K562 (cell line): ENCODE results near the gene AGO3. TPM values are rescaled to one million over a fixed set of nuclear protein-coding genes. Genes with fewer than 3 reads are reported as not detected.

Source experiments
- ATAC-seq: fragments of 200-7000 bp; cut with Tn5 transposase; 3 replicates; pipeline ENCODE4 v1.9.1; 2020; ENCODE audit warnings: moderate library complexity
- BruUV-seq: library from RNA; stranded (reverse); fragments of 400-500 nt; replicated peaks from 2 replicates; lab custom pipeline; 2021; lab: Mats Ljungman, UMichigan
- CTCF ChIA-PET: fragments of 300-600 bp; formaldehyde crosslinking; extraction: SDS; loops from one replicate; lab custom pipeline; 2021; ENCODE audit warnings: low intra/inter-chr PET ratio; lab: Yijun Ruan, JAX
- POLR2A ChIA-PET: fragments of 300-600, 350-650 bp; sonication (Branson Sonifier 250); formaldehyde crosslinking; extraction: SDS; loops from one replicate; lab custom pipeline; 2021; ENCODE audit warnings: antibody characterized with exemption, inconsistent platforms; lab: Yijun Ruan, JAX
- DNase-seq, 4 experiments: peaks; one replicate each; pipeline versions ENCODE4 v3.0.0 to v3.0.0-alpha.2; 2011 to 2018; ENCODE audit warnings: low spot score in 3 of 4, mixed read lengths in 3 of 4; ENCODE audit errors: extremely low read depth in 1 of 4
- FAIRE-seq: peaks from 2 replicates; lab custom pipeline; 2011; peaks lifted over from hg19 to GRCh38; lab: Jason Lieb, UNC
- H2AFZ ChIP-seq: 2 replicates; pipeline ENCODE4 v1.6.0; 2011; ENCODE audit warnings: low read depth, low read length, control low read depth, inconsistent platforms
- H3K27ac ChIP-seq: fragments of 200-600 bp; 3 replicates; pipeline ENCODE4 v1.8.0; 2011; ENCODE audit warnings: low read depth, mild to moderate bottlenecking, control low read depth, inconsistent platforms, low read length, moderate library complexity, mixed read lengths; ENCODE audit errors: extremely low read depth
- H3K27me3 ChIP-seq, 2 experiments: fragments of 300-600 bp in 1 of 2; 2 replicates in 1 of 2; 3 replicates in 1 of 2; pipeline versions ENCODE4 v1.6.0 to v1.8.0; 2011; ENCODE audit warnings: inconsistent platforms in 2 of 2, low read length in 2 of 2, mild to moderate bottlenecking in 1 of 2, mixed read lengths in 1 of 2, moderate library complexity in 1 of 2; ENCODE audit not compliant: control insufficient read depth in 2 of 2, insufficient read depth in 2 of 2
- H3K36me3 ChIP-seq: fragments of 300-600 bp; 3 replicates; pipeline ENCODE4 v1.8.0; 2011; ENCODE audit warnings: mild to moderate bottlenecking, low read length, inconsistent platforms; ENCODE audit not compliant: control insufficient read depth, insufficient read depth
- H3K4me1 ChIP-seq, 2 experiments: fragments of 200-600 bp in 1 of 2; replicated peaks in 1 of 2; 2 replicates in 1 of 2; 3 replicates in 1 of 2; pipeline versions ENCODE4 v1.5.1 to v1.8.0; 2011; ENCODE audit warnings: inconsistent platforms in 2 of 2, low read length in 2 of 2, mild to moderate bottlenecking in 1 of 2, mixed read lengths in 1 of 2, moderate library complexity in 1 of 2; ENCODE audit not compliant: control insufficient read depth in 2 of 2, insufficient read depth in 2 of 2
- H3K4me2 ChIP-seq: 2 replicates; pipeline ENCODE4 v1.6.1; 2011; ENCODE audit warnings: low read length, control low read depth, inconsistent platforms, mixed read lengths; ENCODE audit not compliant: insufficient read depth
- H3K4me3 ChIP-seq: fragments of 200-600 bp; sonication (generic), shearing (Covaris generic); 2 replicates; pipeline ENCODE4 v1.5.1; 2016; ENCODE audit warnings: control low read depth, inconsistent platforms
- H3K79me2 ChIP-seq: fragments of 200-600 bp; 3 replicates; pipeline ENCODE4 v1.8.0; 2011; ENCODE audit warnings: low read length, inconsistent platforms; ENCODE audit not compliant: control insufficient read depth, insufficient read depth
- H3K9ac ChIP-seq, 2 experiments: 2 replicates each; pipeline versions ENCODE4 v1.6.0 to v1.6.1; 2011; ENCODE audit warnings: low read depth in 2 of 2, low read length in 2 of 2, control low read depth in 1 of 2, inconsistent platforms in 1 of 2, mild to moderate bottlenecking in 1 of 2, mixed read lengths in 1 of 2; ENCODE audit not compliant: insufficient read depth in 1 of 2
- H3K9me1 ChIP-seq: one replicate; pipeline ENCODE4 v1.6.0; 2011; ENCODE audit warnings: inconsistent platforms, mild to moderate bottlenecking, low read length, moderate library complexity; ENCODE audit not compliant: control insufficient read depth, insufficient read depth
- H3K9me3 ChIP-seq: replicated peaks from 2 replicates; pipeline ENCODE4 v1.5.1; 2011; ENCODE audit warnings: low read depth, low read length, inconsistent platforms; ENCODE audit not compliant: control insufficient read depth, insufficient read depth
- H4K20me1 ChIP-seq: replicated peaks from 2 replicates; pipeline ENCODE4 v1.6.1; 2011; ENCODE audit warnings: low read length, inconsistent platforms, mixed read lengths; ENCODE audit not compliant: control insufficient read depth, insufficient read depth
- ARID1B ChIP-seq: fragments of 450-650 bp; IDR thresholded peaks from 2 replicates; pipeline ENCODE4 v1.6.1; 2016; ENCODE audit warnings: antibody characterized with exemption, mild to moderate bottlenecking, inconsistent platforms
- BDP1 ChIP-seq: IDR thresholded peaks from 3 replicates; pipeline ENCODE4 v1.6.1; 2011; ENCODE audit not compliant: insufficient read length, insufficient read depth
- CAMTA2 ChIP-seq: fragments of 250-450 bp; sonication (Bioruptor Pico); conservative IDR thresholded peaks from 2 replicates; pipeline ENCODE4 v1.5.1; 2022
- CHD2 ChIP-seq: IDR thresholded peaks from 2 replicates; pipeline ENCODE4 v1.6.1; 2011; ENCODE audit warnings: low read depth, low read length
- RAD21 ChIP-seq, 2 experiments: fragments of 250-450 bp in 1 of 2; fragments of 450-650 bp in 1 of 2; sonication (Bioruptor Pico) in 1 of 2; formaldehyde crosslinking in 1 of 2; IDR thresholded peaks in 1 of 2; conservative IDR thresholded peaks in 1 of 2; 2 replicates each; pipeline versions ENCODE4 v1.4.0 to v1.8.0; 2020 to 2022; ENCODE audit warnings: mild to moderate bottlenecking in 2 of 2, moderate library complexity in 1 of 2
- RBFOX2 ChIP-seq: fragments of 200-400 bp; formaldehyde crosslinking; IDR thresholded peaks from 2 replicates; pipeline ENCODE4 v1.6.1; 2017; ENCODE audit warnings: low read depth, mild to moderate bottlenecking, low read length, moderate library complexity
- ZNF696 ChIP-seq: fragments of 250-450 bp; sonication (Bioruptor Pico); conservative IDR thresholded peaks from 2 replicates; pipeline ENCODE4 v1.4.0; 2020; ENCODE audit warnings: mild to moderate bottlenecking, moderate library complexity
- WGBS: fragments of 100-300 bp; shearing (Covaris generic); methylation state at CpG from one replicate; pipeline ENCODE4 v1.1.6; 2016; ENCODE audit warnings: low coverage, mixed read lengths; ENCODE audit not compliant: insufficient coverage; ENCODE audit errors: missing lambda C conversion rate; 5-methylcytosine and 5-hydroxymethylcytosine counted together
- in situ Hi-C: fragments of 300-500 bp; cut with MboI; formaldehyde crosslinking; loops from 4 replicates; pipeline ENCODE4 v1.15.0; 2018; ENCODE audit warnings: inconsistent platforms, mixed read lengths
- intact Hi-C: fragments of 100-400 bp; cut with micrococcal nuclease; formaldehyde crosslinking; loops from 2 replicates; pipeline ENCODE4 v1.14.2; 2022
- polyA plus RNA-seq, 8 experiments: library from polyadenylated mRNA; depleted of rRNA in 4 of 8; stranded (reverse) in 5 of 8; unstranded in 3 of 8; fragments of >200 nt; fragmentation: Nextera tagmentation in 2 of 8; fragmentation: Illumina TruSeq in 1 of 8; extraction: Ambion mirVana in 2 of 8; extraction: Trizol in 1 of 8; gene quantifications; 2 replicates each; pipeline versions ENCODE4 v1.2.1 to v1.2.3, GENCODE V29; 2011 to 2014; ENCODE audit warnings: inconsistent platforms in 1 of 8, missing spikeins in 1 of 8
- total RNA-seq, 7 experiments: library from RNA; depleted of rRNA in 6 of 7; stranded (reverse); fragments of >200 nt in 6 of 7; fragmentation: Illumina TruSeq in 2 of 7; extraction: Trizol in 2 of 7; gene quantifications; 2 replicates each; pipeline versions ENCODE4 v1.2.1 to v1.2.3, GENCODE V29; 2011 to 2021; ENCODE audit warnings: low replicate concordance in 1 of 7
- TF ChIP-seq, protein P1 (sequence below), 2 experiments: fragments of 450-650 bp; IDR thresholded peaks; 2 replicates each; pipeline ENCODE4 v1.6.1; 2018; ENCODE audit warnings: mild to moderate bottlenecking in 2 of 2, low read depth in 1 of 2; ENCODE audit not compliant: partially characterized antibody in 2 of 2
- TF ChIP-seq, protein P2 (sequence below): fragments of 450-650 bp; conservative IDR thresholded peaks from 2 replicates; pipeline ENCODE4 v1.6.1; 2016; ENCODE audit warnings: missing genetic modification characterization, low read depth, mild to moderate bottlenecking, control low read depth, missing compliant biosample characterization
- TF ChIP-seq, protein P3 (sequence below): fragments of 250-450 bp; sonication (Bioruptor Pico); IDR thresholded peaks from 2 replicates; pipeline ENCODE4 v1.8.0; 2022; ENCODE audit warnings: inconsistent platforms, mild to moderate bottlenecking, moderate library complexity, borderline replicate concordance

Gene AGO3
- total and polyA plus RNA-seq, 9 of the 15 experiments (the other 6 are each of a cell fraction or from before 2014, with no cell fraction given), result 4.5 to 41.5 (median 22.7) TPM

DNA sequence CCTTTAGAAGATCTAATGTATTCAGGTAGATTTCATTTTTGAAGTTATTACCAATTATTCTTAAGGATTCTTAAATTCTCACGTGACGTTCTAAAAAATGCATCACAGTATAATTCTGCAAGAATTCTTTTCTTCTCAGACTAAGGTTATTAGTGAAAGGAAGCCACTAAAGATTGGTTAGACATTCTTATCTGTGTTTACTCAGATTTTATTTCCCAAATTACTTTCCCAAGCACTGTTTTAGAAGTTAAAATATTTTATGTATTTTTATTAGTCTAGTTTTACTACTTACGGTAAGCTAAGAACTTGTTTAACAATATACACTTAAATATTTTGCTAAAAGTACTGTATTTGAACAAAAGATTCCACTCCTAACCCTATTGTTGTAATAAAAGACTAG, 28.4 kb downstream of the AGO3 start:
- no peak overlapping the region for H3K27ac ChIP-seq
- ChIA-PET POLR2A (interaction anchor here (0.9 to 1.8 kb wide), 4 partner anchors 12 to 28 kb away, joined by 3 to 4 read pairs (median 4); partner anchors contain the start of gene AGO3), CTCF (no interaction called here)
- no peaks in the 10 kb centered on the region for H3K27me3 ChIP-seq
- no peak overlapping the region for H3K4me2 ChIP-seq
- 84% methylated on average over 3 of the region's 3 CpGs for WGBS
- no peak overlapping the region for H2AFZ ChIP-seq
- H3K79me2 ChIP-seq, result peaks cover 14% of the 10 kb centered on the region; the same call in 1 of the 3 replicates
- no peaks in the 10 kb centered on the region for H4K20me1 ChIP-seq
- no peaks in the 10 kb centered on the region for H3K9me1 ChIP-seq
- no peaks in the 10 kb centered on the region for H3K4me1 ChIP-seq
- in situ Hi-C loops (no loop called here), intact Hi-C loops (no loop called here)
- H3K36me3 ChIP-seq, result peaks cover 7% of the 10 kb centered on the region; the same call in 2 of the 3 replicates
- ATAC-seq (no peak), FAIRE-seq (no peak), DNase-seq (no peak)
- H3K9ac ChIP-seq, result no peak overlapping the region
- H3K9me3 ChIP-seq, result no peaks in the 10 kb centered on the region
- BruUV-seq, result no TSS peak
- H3K4me3 ChIP-seq, result no peak overlapping the region
- TF ChIP-seq RAD21 (CRISPR knock-in tag; conservative IDR thresholded peaks at IDR 0.05 in 1 of 2, IDR thresholded peaks at IDR 0.05 in 1 of 2), result no peak
- TF ChIP-seq, protein P1, sequence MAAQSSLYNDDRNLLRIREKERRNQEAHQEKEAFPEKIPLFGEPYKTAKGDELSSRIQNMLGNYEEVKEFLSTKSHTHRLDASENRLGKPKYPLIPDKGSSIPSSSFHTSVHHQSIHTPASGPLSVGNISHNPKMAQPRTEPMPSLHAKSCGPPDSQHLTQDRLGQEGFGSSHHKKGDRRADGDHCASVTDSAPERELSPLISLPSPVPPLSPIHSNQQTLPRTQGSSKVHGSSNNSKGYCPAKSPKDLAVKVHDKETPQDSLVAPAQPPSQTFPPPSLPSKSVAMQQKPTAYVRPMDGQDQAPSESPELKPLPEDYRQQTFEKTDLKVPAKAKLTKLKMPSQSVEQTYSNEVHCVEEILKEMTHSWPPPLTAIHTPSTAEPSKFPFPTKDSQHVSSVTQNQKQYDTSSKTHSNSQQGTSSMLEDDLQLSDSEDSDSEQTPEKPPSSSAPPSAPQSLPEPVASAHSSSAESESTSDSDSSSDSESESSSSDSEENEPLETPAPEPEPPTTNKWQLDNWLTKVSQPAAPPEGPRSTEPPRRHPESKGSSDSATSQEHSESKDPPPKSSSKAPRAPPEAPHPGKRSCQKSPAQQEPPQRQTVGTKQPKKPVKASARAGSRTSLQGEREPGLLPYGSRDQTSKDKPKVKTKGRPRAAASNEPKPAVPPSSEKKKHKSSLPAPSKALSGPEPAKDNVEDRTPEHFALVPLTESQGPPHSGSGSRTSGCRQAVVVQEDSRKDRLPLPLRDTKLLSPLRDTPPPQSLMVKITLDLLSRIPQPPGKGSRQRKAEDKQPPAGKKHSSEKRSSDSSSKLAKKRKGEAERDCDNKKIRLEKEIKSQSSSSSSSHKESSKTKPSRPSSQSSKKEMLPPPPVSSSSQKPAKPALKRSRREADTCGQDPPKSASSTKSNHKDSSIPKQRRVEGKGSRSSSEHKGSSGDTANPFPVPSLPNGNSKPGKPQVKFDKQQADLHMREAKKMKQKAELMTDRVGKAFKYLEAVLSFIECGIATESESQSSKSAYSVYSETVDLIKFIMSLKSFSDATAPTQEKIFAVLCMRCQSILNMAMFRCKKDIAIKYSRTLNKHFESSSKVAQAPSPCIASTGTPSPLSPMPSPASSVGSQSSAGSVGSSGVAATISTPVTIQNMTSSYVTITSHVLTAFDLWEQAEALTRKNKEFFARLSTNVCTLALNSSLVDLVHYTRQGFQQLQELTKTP (IDR thresholded peaks at IDR 0.05; ENCODE audit: low read depth in 1 of 2, partially characterized antibody in 2 of 2), result no peak
- no peak for TF ChIP-seq RBFOX2
- TF ChIP-seq BDP1, result no peak
- no peak for TF ChIP-seq ZNF696 (CRISPR knock-in tag)
- TF ChIP-seq, protein P2, sequence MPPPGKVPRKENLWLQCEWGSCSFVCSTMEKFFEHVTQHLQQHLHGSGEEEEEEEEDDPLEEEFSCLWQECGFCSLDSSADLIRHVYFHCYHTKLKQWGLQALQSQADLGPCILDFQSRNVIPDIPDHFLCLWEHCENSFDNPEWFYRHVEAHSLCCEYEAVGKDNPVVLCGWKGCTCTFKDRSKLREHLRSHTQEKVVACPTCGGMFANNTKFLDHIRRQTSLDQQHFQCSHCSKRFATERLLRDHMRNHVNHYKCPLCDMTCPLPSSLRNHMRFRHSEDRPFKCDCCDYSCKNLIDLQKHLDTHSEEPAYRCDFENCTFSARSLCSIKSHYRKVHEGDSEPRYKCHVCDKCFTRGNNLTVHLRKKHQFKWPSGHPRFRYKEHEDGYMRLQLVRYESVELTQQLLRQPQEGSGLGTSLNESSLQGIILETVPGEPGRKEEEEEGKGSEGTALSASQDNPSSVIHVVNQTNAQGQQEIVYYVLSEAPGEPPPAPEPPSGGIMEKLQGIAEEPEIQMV (tag), result no peak
- no peak for TF ChIP-seq CHD2
- no peak for TF ChIP-seq CAMTA2 (CRISPR knock-in tag)
- TF ChIP-seq ARID1B, result no peak
- TF ChIP-seq, protein P3, sequence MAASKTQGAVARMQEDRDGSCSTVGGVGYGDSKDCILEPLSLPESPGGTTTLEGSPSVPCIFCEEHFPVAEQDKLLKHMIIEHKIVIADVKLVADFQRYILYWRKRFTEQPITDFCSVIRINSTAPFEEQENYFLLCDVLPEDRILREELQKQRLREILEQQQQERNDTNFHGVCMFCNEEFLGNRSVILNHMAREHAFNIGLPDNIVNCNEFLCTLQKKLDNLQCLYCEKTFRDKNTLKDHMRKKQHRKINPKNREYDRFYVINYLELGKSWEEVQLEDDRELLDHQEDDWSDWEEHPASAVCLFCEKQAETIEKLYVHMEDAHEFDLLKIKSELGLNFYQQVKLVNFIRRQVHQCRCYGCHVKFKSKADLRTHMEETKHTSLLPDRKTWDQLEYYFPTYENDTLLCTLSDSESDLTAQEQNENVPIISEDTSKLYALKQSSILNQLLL, result no peak
